SK-N-SH (cell line): ENCODE measurements around the gene TGM6. TPM values are rescaled to one million over a fixed set of nuclear protein-coding genes. Genes with fewer than 3 reads are reported as not detected.

Experiments used
- CTCF ChIA-PET: fragments of 300-600, 350-600 bp; formaldehyde crosslinking; extraction: SDS; loops from one replicate; lab custom pipeline; 2021; lab: Yijun Ruan, JAX
- POLR2A ChIA-PET: fragments of 350-600 bp; sonication (Branson Sonifier 250); formaldehyde crosslinking; extraction: SDS; loops from one replicate; lab custom pipeline; 2020; ENCODE audit warnings: antibody characterized with exemption, inconsistent platforms; lab: Yijun Ruan, JAX
- DNase-seq: peaks from one replicate; pipeline ENCODE4 v3.0.0; 2012
- H2AFZ ChIP-seq: fragments of 200-600 bp; sonication (generic); 2 replicates; pipeline ENCODE4 v1.8.1; 2016; ENCODE audit warnings: antibody characterized with exemption, mild to moderate bottlenecking, low read depth
- H3F3A ChIP-seq: fragments of 200-600 bp; sonication (generic); replicated peaks from 2 replicates; pipeline ENCODE3; 2016; ENCODE audit warnings: antibody characterized with exemption, mild to moderate bottlenecking; ENCODE audit not compliant: insufficient read depth
- H3K27ac ChIP-seq, 2 experiments: fragments of 200-500 bp in 1 of 2; fragments of 200-600 bp in 1 of 2; sonication (Bioruptor generic) in 1 of 2; sonication (generic), shearing (Covaris generic) in 1 of 2; 2 replicates each; pipeline versions ENCODE4 v1.5.1 to v1.6.1; 2014 to 2016; ENCODE audit warnings: low read depth in 2 of 2, inconsistent platforms in 1 of 2, low read length in 1 of 2, mild to moderate bottlenecking in 1 of 2, mixed read lengths in 1 of 2
- H3K27me3 ChIP-seq: fragments of 200-600 bp; sonication (generic), shearing (Covaris generic); 2 replicates; pipeline ENCODE4 v1.6.1; 2016; ENCODE audit warnings: mixed run types; ENCODE audit not compliant: insufficient read depth
- H3K36me3 ChIP-seq, 2 experiments: fragments of 200-500 bp in 1 of 2; fragments of 200-600 bp in 1 of 2; sonication (Bioruptor generic) in 1 of 2; sonication (generic) in 1 of 2; replicated peaks in 1 of 2; 2 replicates each; pipeline versions ENCODE3 to v1.5.1; 2014 to 2016; ENCODE audit warnings: low read length in 1 of 2, mild to moderate bottlenecking in 1 of 2; ENCODE audit not compliant: insufficient read depth in 2 of 2, control insufficient read depth in 1 of 2
- H3K4me1 ChIP-seq, 2 experiments: fragments of 200-500 bp in 1 of 2; fragments of 200-600 bp in 1 of 2; sonication (Bioruptor generic) in 1 of 2; sonication (generic), shearing (Covaris generic) in 1 of 2; 2 replicates each; pipeline versions ENCODE4 v1.5.1 to v1.6.1; 2014 to 2016; ENCODE audit warnings: low read depth in 1 of 2, low read length in 1 of 2, mixed run types in 1 of 2; ENCODE audit not compliant: insufficient read depth in 2 of 2, control insufficient read depth in 1 of 2
- H3K4me2 ChIP-seq: fragments of 200-600 bp; sonication (generic), shearing (Covaris generic); 2 replicates; pipeline ENCODE4 v1.6.1; 2017; ENCODE audit warnings: mixed run types
- H3K4me3 ChIP-seq, 2 experiments: fragments of 200-500 bp in 1 of 2; fragments of 200-600 bp in 1 of 2; sonication (Bioruptor generic) in 1 of 2; sonication (generic), shearing (Covaris generic) in 1 of 2; 2 replicates each; pipeline versions ENCODE4 v1.5.1 to v1.8.1; 2014 to 2016; ENCODE audit warnings: low read depth in 2 of 2, inconsistent platforms in 1 of 2, low read length in 1 of 2, mild to moderate bottlenecking in 1 of 2, mixed read lengths in 1 of 2, moderate library complexity in 1 of 2
- H3K79me2 ChIP-seq: fragments of 200-600 bp; sonication (generic); 2 replicates; pipeline ENCODE4 v1.8.1; 2017; ENCODE audit warnings: mild to moderate bottlenecking; ENCODE audit not compliant: insufficient read depth
- H3K9ac ChIP-seq: fragments of 200-600 bp; sonication (generic); 2 replicates; pipeline ENCODE4 v1.6.1; 2017; ENCODE audit warnings: mixed run types
- H3K9me2 ChIP-seq: fragments of 200-600 bp; sonication (generic); 2 replicates; pipeline ENCODE4 v1.6.1; 2017; ENCODE audit warnings: mixed run types
- H3K9me3 ChIP-seq: fragments of 200-600 bp; sonication (generic); 2 replicates; pipeline ENCODE4 v1.6.1; 2017; ENCODE audit warnings: mixed run types, mild to moderate bottlenecking, moderate library complexity
- H4K20me1 ChIP-seq: fragments of 200-600 bp; sonication (generic); 2 replicates; pipeline ENCODE4 v1.6.1; 2017; ENCODE audit warnings: mild to moderate bottlenecking, mixed run types; ENCODE audit not compliant: insufficient read depth
- EP300 ChIP-seq, 2 experiments: IDR thresholded peaks; 2 replicates each; pipeline versions ENCODE4 v1.4.0 to v1.6.1; 2012; ENCODE audit warnings: borderline replicate concordance in 1 of 2, low read depth in 1 of 2, low read length in 1 of 2
- FOSL2 ChIP-seq: IDR thresholded peaks from 2 replicates; pipeline ENCODE4 v1.4.0; 2012; ENCODE audit warnings: low read depth, mild to moderate bottlenecking, moderate library complexity, borderline replicate concordance
- FOXM1 ChIP-seq: IDR thresholded peaks from 2 replicates; pipeline ENCODE4 v1.4.0; 2012; ENCODE audit warnings: low read depth, mild to moderate bottlenecking
- GABPA ChIP-seq: IDR thresholded peaks from 2 replicates; pipeline ENCODE4 v1.4.0; 2012; ENCODE audit warnings: low read depth, mild to moderate bottlenecking
- IRF3 ChIP-seq: fragments of 150-350 bp; IDR thresholded peaks from 2 replicates; pipeline ENCODE4 v1.6.1; 2016; ENCODE audit warnings: mild to moderate bottlenecking, low read depth, low read length
- JUND ChIP-seq: IDR thresholded peaks from 2 replicates; pipeline ENCODE4 v1.4.0; 2012
- MAX ChIP-seq: IDR thresholded peaks from 2 replicates; pipeline ENCODE4 v1.4.0; 2012; ENCODE audit warnings: low read depth
- MEF2A ChIP-seq: IDR thresholded peaks from 2 replicates; pipeline ENCODE4 v1.4.0; 2012; ENCODE audit warnings: low read depth, borderline replicate concordance
- NRF1 ChIP-seq: IDR thresholded peaks from 2 replicates; pipeline ENCODE4 v1.6.1; 2012; ENCODE audit warnings: low read depth, mild to moderate bottlenecking, low read length
- POLR2AphosphoS5 ChIP-seq: IDR thresholded peaks from 2 replicates; pipeline ENCODE4 v1.6.1; 2012; ENCODE audit warnings: low read depth, low read length
- SIN3A ChIP-seq: IDR thresholded peaks from 2 replicates; pipeline ENCODE4 v1.6.1; 2012; ENCODE audit warnings: low read depth, mild to moderate bottlenecking, low read length, moderate library complexity, borderline replicate concordance
- TAF1 ChIP-seq: IDR thresholded peaks from 2 replicates; pipeline ENCODE4 v1.6.1; 2012; ENCODE audit warnings: low read depth, mild to moderate bottlenecking, low read length, moderate library complexity, borderline replicate concordance
- TCF12 ChIP-seq: IDR thresholded peaks from 2 replicates; pipeline ENCODE4 v1.4.0; 2012
- WGBS: methylation state at CpG from one replicate; pipeline ENCODE4 v1.1.6; 2017; ENCODE audit warnings: low lambda C conversion rate; 5-methylcytosine and 5-hydroxymethylcytosine counted together
- polyA plus RNA-seq, 3 experiments: library from polyadenylated mRNA; depleted of rRNA; stranded (reverse); fragments of >200 nt; gene quantifications; 2 replicates each; pipeline ENCODE4 v1.2.3, GENCODE V29; 2012
- TF ChIP-seq, protein P1 (sequence below): fragments of 150-350 bp; IDR thresholded peaks from 2 replicates; pipeline ENCODE4 v1.6.1; 2017; ENCODE audit warnings: antibody characterized with exemption, low read length, low read depth, borderline replicate concordance
- TF ChIP-seq, protein P2 (sequence below): IDR thresholded peaks from 2 replicates; pipeline ENCODE4 v1.6.1; 2012; ENCODE audit warnings: mild to moderate bottlenecking, low read depth, low read length, moderate library complexity

The TGM6 gene
- polyA plus RNA-seq, 1 of the 3 experiments (the other 2 are of a cell fraction) = not detected

DNA sequence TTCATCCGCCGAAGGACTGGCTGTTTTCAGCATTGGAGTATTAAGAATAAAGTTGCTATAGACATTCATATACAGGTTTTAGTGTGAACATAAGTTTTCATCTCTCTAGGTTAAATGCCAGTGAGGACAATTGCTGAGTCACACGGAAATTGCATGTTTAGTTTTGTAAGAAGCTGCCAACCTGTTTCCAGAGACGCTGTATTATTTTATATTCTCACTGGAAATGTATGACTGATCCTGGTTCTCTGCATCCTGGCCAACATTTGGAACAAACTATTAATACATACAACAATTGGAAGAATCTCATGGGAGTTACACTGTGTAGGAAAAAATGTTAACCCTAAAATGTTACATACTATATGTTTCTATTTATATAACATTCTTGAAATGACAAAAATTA is 16.7 kb upstream of the TGM6 start:
- Histone ChIP-seq H3F3A (no peaks in the 10 kb centered on the region), H3K4me1 (no peaks in the 10 kb centered on the region; a peak in 1 of 4 replicates), H3K4me3 (no peak overlapping the region), H2AFZ (no peak overlapping the region), H3K9ac (no peak overlapping the region), H4K20me1 (no peaks in the 10 kb centered on the region), H3K27ac (peak overlapping the region in 1 of 2 experiments; percentile 19; a peak in 1 of 4 replicates), H3K9me3 (peaks cover 8% of the 10 kb centered on the region; the same call in 1 of the 2 replicates), H3K36me3 (no peaks in the 10 kb centered on the region), H3K27me3 (no peaks in the 10 kb centered on the region), H3K4me2 (no peak overlapping the region), H3K79me2 (no peaks in the 10 kb centered on the region), H3K9me2 (no peaks in the 10 kb centered on the region)
- 55% methylated on average over 4 of the region's 4 CpGs for WGBS
- no peak for DNase-seq
- ChIA-PET CTCF (no interaction called here), POLR2A (no interaction called here)
- TF ChIP-seq SIN3A = no peak
- TF ChIP-seq FOSL2 = no peak
- TF ChIP-seq TCF12 = no peak
- no peak for TF ChIP-seq GABPA
- TF ChIP-seq NRF1 = no peak
- TF ChIP-seq MAX = no peak
- TF ChIP-seq FOXM1 = no peak
- TF ChIP-seq JUND = no peak
- TF ChIP-seq, protein P1, sequence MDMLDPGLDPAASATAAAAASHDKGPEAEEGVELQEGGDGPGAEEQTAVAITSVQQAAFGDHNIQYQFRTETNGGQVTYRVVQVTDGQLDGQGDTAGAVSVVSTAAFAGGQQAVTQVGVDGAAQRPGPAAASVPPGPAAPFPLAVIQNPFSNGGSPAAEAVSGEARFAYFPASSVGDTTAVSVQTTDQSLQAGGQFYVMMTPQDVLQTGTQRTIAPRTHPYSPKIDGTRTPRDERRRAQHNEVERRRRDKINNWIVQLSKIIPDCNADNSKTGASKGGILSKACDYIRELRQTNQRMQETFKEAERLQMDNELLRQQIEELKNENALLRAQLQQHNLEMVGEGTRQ = no peak
- no peak for TF ChIP-seq EP300 (IDR thresholded peaks at IDR 0.05; ENCODE audit: borderline replicate concordance in 1 of 2, low read depth in 1 of 2, low read length in 1 of 2)
- no peak for TF ChIP-seq MEF2A

- ChIA-PET CTCF (no interaction called here), POLR2A (no interaction called here)
- H4K20me1 ChIP-seq = no peaks in the 10 kb centered on the region
- TF ChIP-seq, protein P2, sequence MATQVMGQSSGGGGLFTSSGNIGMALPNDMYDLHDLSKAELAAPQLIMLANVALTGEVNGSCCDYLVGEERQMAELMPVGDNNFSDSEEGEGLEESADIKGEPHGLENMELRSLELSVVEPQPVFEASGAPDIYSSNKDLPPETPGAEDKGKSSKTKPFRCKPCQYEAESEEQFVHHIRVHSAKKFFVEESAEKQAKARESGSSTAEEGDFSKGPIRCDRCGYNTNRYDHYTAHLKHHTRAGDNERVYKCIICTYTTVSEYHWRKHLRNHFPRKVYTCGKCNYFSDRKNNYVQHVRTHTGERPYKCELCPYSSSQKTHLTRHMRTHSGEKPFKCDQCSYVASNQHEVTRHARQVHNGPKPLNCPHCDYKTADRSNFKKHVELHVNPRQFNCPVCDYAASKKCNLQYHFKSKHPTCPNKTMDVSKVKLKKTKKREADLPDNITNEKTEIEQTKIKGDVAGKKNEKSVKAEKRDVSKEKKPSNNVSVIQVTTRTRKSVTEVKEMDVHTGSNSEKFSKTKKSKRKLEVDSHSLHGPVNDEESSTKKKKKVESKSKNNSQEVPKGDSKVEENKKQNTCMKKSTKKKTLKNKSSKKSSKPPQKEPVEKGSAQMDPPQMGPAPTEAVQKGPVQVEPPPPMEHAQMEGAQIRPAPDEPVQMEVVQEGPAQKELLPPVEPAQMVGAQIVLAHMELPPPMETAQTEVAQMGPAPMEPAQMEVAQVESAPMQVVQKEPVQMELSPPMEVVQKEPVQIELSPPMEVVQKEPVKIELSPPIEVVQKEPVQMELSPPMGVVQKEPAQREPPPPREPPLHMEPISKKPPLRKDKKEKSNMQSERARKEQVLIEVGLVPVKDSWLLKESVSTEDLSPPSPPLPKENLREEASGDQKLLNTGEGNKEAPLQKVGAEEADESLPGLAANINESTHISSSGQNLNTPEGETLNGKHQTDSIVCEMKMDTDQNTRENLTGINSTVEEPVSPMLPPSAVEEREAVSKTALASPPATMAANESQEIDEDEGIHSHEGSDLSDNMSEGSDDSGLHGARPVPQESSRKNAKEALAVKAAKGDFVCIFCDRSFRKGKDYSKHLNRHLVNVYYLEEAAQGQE = no peak
- TF ChIP-seq POLR2AphosphoS5 (no peak), FOSL2 (no peak), EP300 (IDR thresholded peaks at IDR 0.05; ENCODE audit: borderline replicate concordance in 1 of 2, low read depth in 1 of 2, low read length in 1 of 2) (no peak), IRF3 (no peak), TAF1 (no peak)
- H3K4me3 ChIP-seq = no peak overlapping the region
- H3K9ac ChIP-seq = no peak overlapping the region
- 66% methylated on average over 2 of the region's 2 CpGs for WGBS
- no peaks in the 10 kb centered on the region for H3F3A ChIP-seq
- no peak overlapping the region for H3K4me2 ChIP-seq
- H3K9me3 ChIP-seq = peaks cover 13% of the 10 kb centered on the region; the same call in 1 of the 2 replicates
- no peaks in the 10 kb centered on the region; a peak in 1 of 4 replicates for H3K4me1 ChIP-seq
- no peak overlapping the region for H2AFZ ChIP-seq
- no peak for DNase-seq
- no peak overlapping the region for H3K27ac ChIP-seq
- H3K79me2 ChIP-seq = no peaks in the 10 kb centered on the region
- H3K27me3 ChIP-seq = no peaks in the 10 kb centered on the region
- H3K9me2 ChIP-seq = no peaks in the 10 kb centered on the region
- no peaks in the 10 kb centered on the region for H3K36me3 ChIP-seq
These were observed 15.6 kb upstream of the TGM6 start for GRCh38 chr20:2365091-2365490.
